Mesendoderm (in vitro differentiated cells): ENCODE measurements around the gene SLC22A3. TPM values are rescaled to one million over a fixed set of nuclear protein-coding genes. Genes with fewer than 3 reads are reported as not detected.
"Not testable (repeated sequence)": the region's sequence is repeated elsewhere in the genome, so short reads cannot be mapped to it uniquely, and the experiment has no call there.

ENCODE experiments used
- DNase-seq: peaks from one replicate; pipeline ENCODE4 v3.0.0; 2013
- H2AK5ac ChIP-seq: 2 replicates; pipeline ENCODE4 v1.6.1; 2013; ENCODE audit warnings: low read length, inconsistent platforms
- H2BK120ac ChIP-seq: 2 replicates; pipeline ENCODE4 v1.6.1; 2013; ENCODE audit warnings: low read depth, mild to moderate bottlenecking, low read length, moderate library complexity, mixed read lengths
- H2BK15ac ChIP-seq: replicated peaks from 2 replicates; pipeline ENCODE4 v1.6.1; 2013; ENCODE audit warnings: low read depth, mild to moderate bottlenecking, moderate library complexity
- H2BK5ac ChIP-seq: 2 replicates; pipeline ENCODE4 v1.6.1; 2013; ENCODE audit warnings: low read length, inconsistent platforms
- H3K18ac ChIP-seq: 2 replicates; pipeline ENCODE4 v1.6.1; 2013; ENCODE audit warnings: mild to moderate bottlenecking, low read length, mixed read lengths
- H3K23ac ChIP-seq: one replicate; pipeline ENCODE4 v1.6.1; 2013; ENCODE audit warnings: low read length
- H3K27ac ChIP-seq: 2 replicates; pipeline ENCODE4 v1.5.1; 2013; ENCODE audit warnings: low read depth, mild to moderate bottlenecking, inconsistent platforms, low read length, moderate library complexity
- H3K27me3 ChIP-seq: 2 replicates; pipeline ENCODE4 v1.6.1; 2013; ENCODE audit warnings: low read length, control low read depth, mild to moderate bottlenecking, inconsistent platforms; ENCODE audit not compliant: insufficient read depth, poor library complexity
- H3K36me3 ChIP-seq: 2 replicates; pipeline ENCODE4 v1.6.1; 2013; ENCODE audit warnings: low read length, inconsistent platforms; ENCODE audit not compliant: control insufficient read depth, insufficient read depth
- H3K4ac ChIP-seq: one replicate; pipeline ENCODE4 v1.6.1; 2013; ENCODE audit warnings: low read depth, mild to moderate bottlenecking, low read length, moderate library complexity
- H3K4me1 ChIP-seq: 2 replicates; pipeline ENCODE4 v1.6.1; 2013; ENCODE audit warnings: low read depth, low read length, inconsistent platforms; ENCODE audit not compliant: control insufficient read depth
- H3K4me2 ChIP-seq: 2 replicates; pipeline ENCODE4 v1.6.1; 2013; ENCODE audit warnings: low read length
- H3K4me3 ChIP-seq: 2 replicates; pipeline ENCODE4 v1.5.1; 2013; ENCODE audit warnings: mild to moderate bottlenecking, low read length
- H3K56ac ChIP-seq: one replicate; pipeline ENCODE4 v1.6.1; 2013; ENCODE audit warnings: low read length
- H3K79me1 ChIP-seq: 2 replicates; pipeline ENCODE4 v1.6.1; 2013; ENCODE audit warnings: low read length, inconsistent platforms
- H3K79me2 ChIP-seq: 2 replicates; pipeline ENCODE4 v1.6.1; 2013; ENCODE audit warnings: mild to moderate bottlenecking, low read length; ENCODE audit not compliant: control insufficient read depth, insufficient read depth
- H3K9ac ChIP-seq: 2 replicates; pipeline ENCODE4 v1.6.1; 2013; ENCODE audit warnings: low read length, inconsistent platforms
- H4K5ac ChIP-seq: one replicate; pipeline ENCODE4 v1.6.1; 2013; ENCODE audit warnings: low read length
- H4K8ac ChIP-seq: one replicate; pipeline ENCODE4 v1.6.1; 2013; ENCODE audit warnings: low read depth, mild to moderate bottlenecking, control low read depth, low read length, moderate library complexity
- WGBS: extraction: QIAGEN DNeasy Blood & Tissue Kit; methylation state at CpG from one replicate; pipeline ENCODE4 v1.1.7; 2013; ENCODE audit warnings: low lambda C conversion rate, missing lambda C conversion rate; ENCODE audit not compliant: insufficient coverage; ENCODE audit errors: extremely low coverage; 5-methylcytosine and 5-hydroxymethylcytosine counted together
- polyA plus RNA-seq, 2 experiments: library from polyadenylated mRNA; stranded (reverse); fragments of 200-250 nt; gene quantifications; one replicate each; pipeline ENCODE4 v1.2.3, GENCODE V29; 2013

SLC22A3 gene, protein sequence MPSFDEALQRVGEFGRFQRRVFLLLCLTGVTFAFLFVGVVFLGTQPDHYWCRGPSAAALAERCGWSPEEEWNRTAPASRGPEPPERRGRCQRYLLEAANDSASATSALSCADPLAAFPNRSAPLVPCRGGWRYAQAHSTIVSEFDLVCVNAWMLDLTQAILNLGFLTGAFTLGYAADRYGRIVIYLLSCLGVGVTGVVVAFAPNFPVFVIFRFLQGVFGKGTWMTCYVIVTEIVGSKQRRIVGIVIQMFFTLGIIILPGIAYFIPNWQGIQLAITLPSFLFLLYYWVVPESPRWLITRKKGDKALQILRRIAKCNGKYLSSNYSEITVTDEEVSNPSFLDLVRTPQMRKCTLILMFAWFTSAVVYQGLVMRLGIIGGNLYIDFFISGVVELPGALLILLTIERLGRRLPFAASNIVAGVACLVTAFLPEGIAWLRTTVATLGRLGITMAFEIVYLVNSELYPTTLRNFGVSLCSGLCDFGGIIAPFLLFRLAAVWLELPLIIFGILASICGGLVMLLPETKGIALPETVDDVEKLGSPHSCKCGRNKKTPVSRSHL
- polyA plus RNA-seq (2013, experiment 1 of 2), result 7.1 TPM
- polyA plus RNA-seq (2013, experiment 2 of 2), result 7.9 TPM

DNA sequence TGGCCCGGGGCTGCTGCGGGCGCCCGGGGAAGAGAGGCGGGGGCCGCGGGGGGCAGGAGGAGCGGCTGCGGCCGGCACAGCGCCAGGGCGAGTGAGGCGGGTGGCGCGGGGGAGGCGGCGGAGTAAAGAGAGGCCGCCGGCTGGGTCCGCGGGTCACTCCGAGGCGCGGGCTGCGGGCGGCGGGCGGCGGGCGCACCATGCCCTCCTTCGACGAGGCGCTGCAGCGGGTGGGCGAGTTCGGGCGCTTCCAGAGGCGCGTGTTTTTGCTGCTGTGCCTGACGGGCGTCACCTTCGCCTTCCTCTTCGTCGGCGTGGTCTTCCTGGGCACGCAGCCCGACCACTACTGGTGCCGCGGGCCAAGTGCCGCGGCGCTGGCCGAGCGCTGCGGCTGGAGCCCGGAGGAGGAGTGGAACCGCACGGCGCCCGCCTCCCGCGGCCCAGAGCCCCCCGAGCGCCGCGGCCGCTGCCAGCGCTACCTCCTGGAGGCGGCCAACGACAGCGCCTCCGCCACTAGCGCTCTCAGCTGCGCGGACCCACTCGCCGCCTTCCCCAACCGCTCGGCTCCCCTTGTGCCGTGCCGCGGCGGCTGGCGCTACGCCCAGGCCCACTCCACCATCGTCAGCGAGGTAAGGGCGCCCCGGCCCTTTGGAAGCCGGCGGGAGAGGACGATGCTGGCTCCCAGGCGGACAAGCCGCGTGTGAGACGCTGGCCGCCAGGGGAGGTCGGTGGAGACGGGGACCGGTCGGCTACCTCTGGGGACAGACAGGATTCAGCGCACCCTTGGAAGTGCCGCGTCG lies at the start of gene SLC22A3:
Gene SLC22A3 (plus strand): TSS at position 156 of the 797 bp plus-strand sequence. CDS start 42 bp downstream, at position 198.
- Histone ChIP-seq H3K23ac (peak within 1 kb of the TSS; percentile 53), H3K36me3 (no peaks in the 10 kb centered on the region), H3K18ac (peak within 1 kb of the TSS; percentile 11), H3K79me1 (no peaks in the 10 kb centered on the region), H3K27me3 (no peaks in the 10 kb centered on the region), H3K9ac (peak within 1 kb of the TSS; percentile 70), H3K4me1 (no peaks in the 10 kb centered on the region), H3K56ac (peak within 1 kb of the TSS; percentile 83), H2AK5ac (peak within 1 kb of the TSS; percentile 27), H3K4me3 (peak within 1 kb of the TSS; percentile 60), H2BK15ac (no peak within 1 kb of the TSS), H4K8ac (no peak within 1 kb of the TSS), H3K27ac (no peak within 1 kb of the TSS), H4K5ac (no peak within 1 kb of the TSS), H2BK120ac (peak within 1 kb of the TSS; percentile 15), H3K79me2 (no peaks in the 10 kb centered on the region), H2BK5ac (peak within 1 kb of the TSS; percentile 6), H3K4ac (peak within 1 kb of the TSS; percentile 70), H3K4me2 (peak within 1 kb of the TSS; percentile 70)
- WGBS, result no CpG with 5 or more reads among the region's 105 CpGs
- no peak for DNase-seq

- WGBS, result no CpG with 5 or more reads among the region's 11 CpGs
- Histone ChIP-seq H3K18ac (peak overlapping the region; percentile 16), H2BK15ac (no peak overlapping the region)
Measured at GRCh38 chr6:160299559-160299958, 48.6 kb upstream of the SLC22A3 start.

DNA sequence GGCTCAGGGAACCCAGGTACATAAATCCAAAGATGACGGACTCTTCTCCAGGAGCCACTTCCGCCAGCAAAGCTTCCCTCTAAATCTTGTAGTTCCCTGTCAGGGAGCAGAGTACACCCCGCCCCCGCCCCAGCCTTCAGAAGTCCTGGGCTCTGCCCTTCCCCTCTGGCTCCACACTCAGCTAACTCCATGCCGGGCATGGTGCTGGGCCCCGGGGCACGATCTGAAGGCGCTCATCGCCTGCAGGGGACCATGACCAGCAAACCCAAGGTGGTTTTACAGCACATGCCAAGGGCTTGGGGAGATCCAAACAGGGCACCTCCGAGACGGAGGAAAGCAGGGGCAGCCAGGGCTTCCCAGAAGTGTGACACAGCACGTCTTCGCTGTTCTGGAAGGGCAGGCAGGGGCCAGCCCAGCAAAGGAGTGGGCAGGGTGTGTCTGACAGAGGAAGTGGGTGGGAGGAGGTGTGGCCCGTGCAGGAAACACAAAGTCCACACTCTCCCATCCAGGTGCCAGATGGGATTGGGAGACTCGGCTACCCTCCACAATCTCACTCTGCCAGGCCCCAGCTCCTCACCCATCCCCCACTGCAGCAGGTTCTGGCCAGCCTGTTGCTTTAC lies 48.0 kb upstream of the SLC22A3 start:
- Histone ChIP-seq H3K4me1 (peaks cover 3% of the 10 kb centered on the region), H3K4ac (peak overlapping the region; percentile 71), H2AK5ac (no peak overlapping the region), H3K27ac (no peak overlapping the region), H2BK15ac (no peak overlapping the region), H3K23ac (no peak overlapping the region), H3K27me3 (no peaks in the 10 kb centered on the region), H4K5ac (no peak overlapping the region), H3K9ac (peak overlapping the region; percentile 30), H2BK5ac (peak overlapping the region; percentile 26), H4K8ac (no peak overlapping the region), H3K4me3 (no peak overlapping the region), H3K36me3 (no peaks in the 10 kb centered on the region), H2BK120ac (peak overlapping the region; percentile 23), H3K79me2 (no peaks in the 10 kb centered on the region), H3K4me2 (no peak overlapping the region), H3K18ac (peak overlapping the region; percentile 16), H3K79me1 (no peaks in the 10 kb centered on the region), H3K56ac (peak overlapping the region; percentile 85)
- peak; percentile 58 for DNase-seq
- WGBS, result no CpG with 5 or more reads among the region's 15 CpGs

More at GRCh38 chr6:160299559-160299958, 48.6 kb upstream of the SLC22A3 start:
- Histone ChIP-seq H2AK5ac (no peak overlapping the region), H3K56ac (peak overlapping the region; percentile 0), H3K4me3 (no peak overlapping the region), H4K8ac (no peak overlapping the region), H3K9ac (no peak overlapping the region), H2BK120ac (no peak overlapping the region), H3K27ac (no peak overlapping the region), H3K79me1 (no peaks in the 10 kb centered on the region), H3K4ac (no peak overlapping the region), H3K4me1 (peaks cover 3% of the 10 kb centered on the region), H3K23ac (no peak overlapping the region), H3K4me2 (no peak overlapping the region), H3K36me3 (no peaks in the 10 kb centered on the region), H2BK5ac (no peak overlapping the region), H3K27me3 (no peaks in the 10 kb centered on the region), H4K5ac (no peak overlapping the region), H3K79me2 (no peaks in the 10 kb centered on the region)
- no peak for DNase-seq

DNA sequence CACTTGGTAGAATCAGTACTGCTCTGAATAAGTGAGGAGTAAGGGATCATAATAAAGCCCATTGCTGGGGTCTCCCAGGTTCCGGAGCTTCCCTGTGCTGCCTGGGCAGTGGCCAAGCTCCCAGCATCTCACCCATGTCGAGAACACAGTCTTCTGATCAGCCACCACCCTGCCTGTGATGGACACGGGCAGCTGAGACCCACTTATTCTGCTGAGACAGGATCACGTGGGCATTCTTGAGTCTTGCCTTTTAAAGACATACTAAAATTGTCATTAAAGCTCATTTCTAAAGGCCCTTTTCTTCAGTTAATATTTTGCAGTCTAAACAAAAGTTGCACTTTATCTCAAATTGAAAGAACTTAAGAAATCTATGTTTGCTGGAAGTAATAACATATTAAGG lies 46.8 kb upstream of the SLC22A3 start:
- Histone ChIP-seq H3K4me2 (no peak overlapping the region), H2BK5ac (peak overlapping the region; percentile 72), H3K23ac (no peak overlapping the region), H3K36me3 (no peaks in the 10 kb centered on the region), H3K27me3 (no peaks in the 10 kb centered on the region), H3K4me3 (no peak overlapping the region), H3K56ac (peak overlapping the region; percentile 85), H3K27ac (no peak overlapping the region), H3K4me1 (peaks cover 3% of the 10 kb centered on the region), H4K8ac (no peak overlapping the region), H3K4ac (no peak overlapping the region), H3K9ac (no peak overlapping the region), H4K5ac (no peak overlapping the region), H2AK5ac (peak overlapping the region; percentile 18), H2BK120ac (peak overlapping the region; percentile 35), H2BK15ac (no peak overlapping the region), H3K79me2 (no peaks in the 10 kb centered on the region), H3K18ac (peak overlapping the region; percentile 52), H3K79me1 (no peaks in the 10 kb centered on the region)
- DNase-seq, result no peak
- no CpG with 5 or more reads among the region's 4 CpGs for WGBS

DNA sequence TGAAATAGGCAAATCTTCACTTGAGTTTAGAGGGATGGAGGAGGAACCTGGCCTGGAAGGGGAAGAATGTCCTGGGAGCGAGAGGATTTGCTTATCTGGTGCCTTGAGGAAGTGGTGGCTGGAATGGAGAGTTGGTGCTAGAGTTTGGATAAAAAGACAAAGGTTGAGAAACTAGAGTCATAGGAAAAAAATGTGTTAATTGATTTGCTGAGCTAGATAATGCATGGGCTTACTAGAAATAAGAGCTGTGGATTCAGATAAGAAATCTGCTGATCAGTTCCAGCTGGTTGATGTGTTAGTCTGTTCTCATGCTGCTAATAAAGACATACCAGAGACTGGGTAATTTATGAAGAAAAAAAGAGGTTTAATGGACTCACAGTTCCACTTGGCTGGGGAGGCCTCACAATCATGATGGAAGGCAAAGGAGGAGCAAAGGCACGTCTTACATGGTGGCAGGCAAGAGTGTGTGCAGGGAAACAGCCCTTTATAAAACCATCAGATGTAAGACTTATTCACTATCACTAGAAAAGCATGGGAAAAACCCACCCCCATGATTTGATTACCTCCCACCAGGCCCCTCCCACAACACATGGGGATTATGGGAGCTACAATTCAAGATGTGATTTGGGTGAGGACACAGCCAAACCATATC lies 45.6 kb upstream of the SLC22A3 start:
- not testable (repeated sequence) for H2BK15ac ChIP-seq, H3K9ac ChIP-seq, H4K5ac ChIP-seq, H2BK120ac ChIP-seq, H3K36me3 ChIP-seq, H3K4ac ChIP-seq, H3K79me1 ChIP-seq, H3K23ac ChIP-seq, H3K79me2 ChIP-seq, H3K4me1 ChIP-seq, H3K18ac ChIP-seq, H4K8ac ChIP-seq, H3K27me3 ChIP-seq, H2BK5ac ChIP-seq, H3K4me2 ChIP-seq, H3K4me3 ChIP-seq, H2AK5ac ChIP-seq, H3K56ac ChIP-seq
- peak; percentile 93 for DNase-seq
- peak overlapping the region; percentile 41 for H3K27ac ChIP-seq
- WGBS, result no CpG with 5 or more reads among the region's 2 CpGs
